GM21447 (cell line): ENCODE data around the gene CERKL.

Source experiments
- ATAC-seq: cut with Tn5 transposase; IDR thresholded peaks from one replicate; pipeline ENCODE4 v1.9.1; 2021; ENCODE audit not compliant: unreplicated experiment

CERKL gene

DNA sequence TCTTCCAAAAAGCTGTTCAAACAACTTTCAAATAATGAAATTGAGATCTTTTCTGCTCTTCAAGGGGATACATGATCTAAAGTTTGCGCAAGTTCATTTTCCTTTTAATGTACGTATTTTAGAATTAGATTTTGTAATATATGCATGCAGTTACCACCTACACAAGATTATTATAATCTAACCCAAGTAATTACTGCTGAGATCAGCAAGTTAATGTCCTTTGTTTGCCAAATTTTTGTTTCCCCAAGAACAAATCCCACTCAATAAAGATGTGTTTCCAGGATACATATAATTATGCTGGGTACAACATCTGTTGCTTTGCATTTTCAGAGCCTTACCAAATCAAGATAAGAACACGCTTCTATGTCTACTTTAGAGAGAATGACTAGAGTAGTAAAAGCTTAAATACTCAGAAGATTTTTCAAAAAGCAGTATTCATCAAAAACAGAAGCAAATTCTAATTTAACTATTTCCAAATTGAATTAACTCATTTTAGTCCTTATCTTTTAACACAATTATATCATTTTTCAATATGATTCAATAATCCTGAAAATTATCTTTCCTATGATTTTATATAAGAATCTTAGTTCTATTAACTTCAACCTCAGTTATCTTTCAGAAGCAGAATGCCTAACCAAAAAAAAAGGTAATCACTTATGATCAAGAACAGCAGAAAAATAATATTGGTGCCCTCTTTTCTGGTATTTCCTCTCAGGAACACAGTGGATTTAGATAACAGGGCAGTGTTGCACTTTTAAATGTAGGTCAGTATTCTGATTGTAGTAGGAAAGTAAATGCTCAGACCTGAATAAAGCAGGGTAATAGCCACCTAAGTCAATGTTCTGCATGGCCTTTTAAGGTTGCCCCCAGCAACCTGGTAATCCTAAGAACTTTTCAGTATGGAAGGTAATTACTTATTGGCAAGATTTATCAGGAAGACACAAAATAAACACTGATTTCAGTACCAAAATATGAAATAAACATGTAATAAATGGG lies 28.0 kb downstream of the CERKL start:
- ATAC-seq = no peak

DNA sequence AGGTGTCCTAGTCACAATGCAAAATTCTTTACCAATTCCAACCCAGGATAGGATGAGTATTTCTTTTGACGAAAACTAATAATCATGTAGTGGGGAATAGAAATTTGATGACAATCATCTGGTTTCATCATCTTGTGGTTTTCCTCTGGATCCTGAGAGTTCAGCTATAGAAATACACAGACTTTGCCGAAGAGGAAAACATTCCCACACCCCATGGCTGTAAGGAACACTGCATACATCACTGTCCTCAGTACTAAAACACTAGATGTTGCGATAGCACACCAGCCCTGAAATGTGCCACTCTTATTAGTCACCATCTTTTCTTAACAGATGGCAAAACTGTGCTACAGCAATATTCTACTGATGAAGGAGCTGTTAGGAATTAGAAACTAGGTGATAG lies 29.4 kb downstream of the CERKL start:
- ATAC-seq = no peak

DNA sequence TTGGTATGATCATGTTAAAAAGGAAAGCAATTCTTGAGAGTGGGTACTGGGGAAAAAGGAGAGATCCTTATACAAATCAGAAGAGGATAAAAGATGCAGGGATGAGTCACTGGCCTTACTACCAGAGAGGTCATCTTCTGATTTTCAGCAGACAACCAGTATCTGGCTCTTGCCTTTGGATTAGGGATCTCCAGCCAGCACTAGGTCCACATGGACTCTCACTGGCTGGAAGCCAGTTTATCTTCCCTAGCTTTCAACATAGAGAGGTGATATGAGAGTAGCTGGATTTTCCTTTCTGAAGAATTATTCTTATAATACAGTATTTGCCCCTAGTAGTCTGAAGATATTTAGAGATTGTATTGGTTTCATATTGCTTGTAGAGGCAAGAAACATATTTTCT lies 30.2 kb downstream of the CERKL start:
- no peak for ATAC-seq

DNA sequence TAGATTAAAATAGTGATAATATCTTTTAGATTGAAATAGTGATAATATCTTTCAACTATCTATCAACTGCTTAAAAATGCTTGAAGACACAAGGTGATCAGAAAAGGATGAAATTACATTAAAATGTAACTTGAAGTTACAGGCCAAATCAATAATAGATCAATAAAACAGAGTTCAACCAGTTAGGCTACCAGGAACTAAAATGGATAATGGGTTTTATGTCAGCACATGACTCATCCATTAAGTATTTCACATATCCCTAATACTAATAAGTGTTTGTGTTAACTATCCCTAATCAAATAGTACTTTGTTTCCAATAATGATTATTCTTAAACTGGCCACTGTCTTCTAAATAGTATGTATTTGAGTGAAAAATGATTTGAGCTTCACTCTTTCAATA lies 33.7 kb downstream of the CERKL start:
- ATAC-seq = no peak

DNA sequence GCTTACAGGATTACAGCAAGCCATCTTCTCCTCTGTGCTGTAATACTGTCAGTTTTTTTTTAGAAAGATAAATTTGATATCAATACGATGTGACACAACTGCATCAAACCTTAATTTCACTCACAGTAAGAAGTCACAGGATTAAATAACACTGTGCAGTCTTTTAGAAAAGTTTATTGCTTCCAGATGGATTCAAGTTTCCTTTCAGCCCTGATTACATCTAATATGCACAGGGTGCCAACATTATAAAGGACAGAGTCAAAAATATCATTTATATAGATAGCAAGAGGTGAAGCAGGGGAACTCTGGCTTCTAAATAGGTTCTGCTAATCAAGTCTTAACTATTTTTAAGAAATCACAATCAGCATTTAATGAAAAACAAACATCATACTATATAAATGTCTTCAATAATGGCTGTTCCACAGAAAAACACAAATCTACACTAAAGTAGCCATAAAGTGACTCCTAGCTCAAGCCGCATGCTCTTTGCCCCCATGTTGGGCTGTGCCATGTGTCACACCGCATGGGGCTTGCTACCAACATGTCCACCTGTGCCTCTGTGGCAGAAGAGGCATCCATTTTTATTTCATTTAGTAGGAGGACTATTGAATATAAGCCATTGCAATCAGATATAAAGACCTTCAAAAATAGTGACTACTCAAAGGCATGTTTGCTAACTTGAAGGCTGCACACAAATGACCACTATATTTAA lies 35.0 kb downstream of the CERKL start:
- no peak for ATAC-seq

DNA sequence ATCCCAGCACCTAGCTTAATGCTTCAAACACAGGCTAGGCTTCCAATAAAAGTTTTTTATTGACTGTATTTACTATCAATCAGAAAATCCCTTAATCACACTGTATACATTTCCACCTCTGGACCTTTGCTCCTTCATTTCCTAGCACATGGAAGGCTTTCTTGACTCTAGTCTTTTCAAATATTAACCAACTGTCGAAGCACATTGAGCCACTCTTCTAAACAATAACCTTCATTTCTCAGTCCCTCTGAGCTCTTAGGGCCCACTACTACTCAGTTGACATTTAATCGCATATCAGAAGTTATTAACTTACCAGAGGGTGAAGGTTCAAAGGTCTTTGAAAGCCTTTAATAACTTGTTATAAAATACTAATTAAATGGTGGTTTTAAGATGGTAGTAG lies 37.4 kb downstream of the CERKL start:
- no peak for ATAC-seq

DNA sequence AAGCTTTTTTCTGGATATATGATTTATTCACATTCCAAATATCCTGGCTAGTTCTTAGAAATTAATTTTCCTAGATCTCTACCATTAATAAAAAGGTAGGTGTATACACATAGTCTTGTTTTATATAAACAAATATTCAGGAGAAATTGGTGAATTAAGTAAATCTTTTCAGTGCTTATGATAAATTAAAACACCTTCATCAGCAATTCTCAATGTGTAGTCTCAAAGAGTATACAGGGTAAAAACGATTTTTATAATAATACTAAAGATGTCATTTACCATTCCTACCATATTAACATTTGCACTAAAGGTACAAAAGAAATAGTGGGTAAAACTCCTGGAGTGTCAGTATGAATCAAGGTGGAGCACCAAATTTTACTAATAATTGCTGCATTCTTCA lies 40.2 kb downstream of the CERKL start:
- ATAC-seq = no peak

DNA sequence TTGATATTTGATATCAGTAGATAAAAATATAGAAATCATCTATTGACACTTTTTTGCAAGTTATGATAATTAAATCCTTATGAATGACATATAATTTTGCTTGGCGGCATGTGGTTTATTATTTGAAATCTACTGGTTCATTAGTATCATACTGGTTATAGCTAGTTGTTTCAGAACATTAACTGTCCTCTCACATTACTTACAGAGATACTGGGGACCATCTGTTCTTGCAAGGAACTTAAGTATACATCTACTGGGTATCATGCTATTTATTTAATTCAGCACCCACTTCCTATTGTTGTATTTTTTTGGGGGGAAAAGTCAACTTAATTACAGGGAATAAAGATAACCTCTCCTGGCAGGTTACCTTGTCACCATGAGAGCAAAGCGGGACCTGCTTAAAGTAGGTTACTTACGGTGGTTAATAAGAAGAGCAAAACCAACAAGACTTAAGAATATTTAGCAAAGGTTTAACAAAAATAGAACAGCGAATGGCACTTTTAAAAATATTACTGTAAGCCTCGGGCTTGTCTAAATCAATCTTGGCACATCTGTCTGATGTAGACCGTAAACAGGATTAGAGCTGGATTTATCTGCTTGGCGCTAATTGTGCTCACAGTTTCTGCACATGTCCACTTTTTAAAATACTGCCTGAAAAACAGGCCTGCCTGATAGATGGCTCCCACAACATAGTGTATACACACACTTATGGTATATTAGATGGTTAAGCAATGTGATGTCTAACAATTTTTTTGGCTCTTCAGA lies 41.8 kb downstream of the CERKL start:
- ATAC-seq = no peak

DNA sequence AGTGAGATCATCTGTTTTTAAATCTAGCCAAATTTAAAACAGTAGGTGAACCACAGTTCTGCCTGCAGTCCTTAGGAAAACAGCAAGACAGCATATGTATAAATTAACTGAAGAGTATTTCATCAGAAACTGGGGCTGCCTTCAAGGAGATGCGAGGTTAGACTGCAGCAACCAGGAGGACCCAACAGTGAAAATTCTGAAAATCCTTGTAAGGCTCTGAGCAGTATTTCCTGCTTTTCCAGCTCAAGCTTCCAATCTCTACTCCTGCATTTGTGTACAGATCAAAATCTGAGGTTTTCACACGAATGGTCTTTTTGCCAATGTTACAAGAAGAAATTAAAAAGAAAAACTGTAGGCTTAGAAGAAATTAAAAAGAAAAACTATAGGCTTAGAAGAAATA lies 43.7 kb downstream of the CERKL start:
- no peak for ATAC-seq

DNA sequence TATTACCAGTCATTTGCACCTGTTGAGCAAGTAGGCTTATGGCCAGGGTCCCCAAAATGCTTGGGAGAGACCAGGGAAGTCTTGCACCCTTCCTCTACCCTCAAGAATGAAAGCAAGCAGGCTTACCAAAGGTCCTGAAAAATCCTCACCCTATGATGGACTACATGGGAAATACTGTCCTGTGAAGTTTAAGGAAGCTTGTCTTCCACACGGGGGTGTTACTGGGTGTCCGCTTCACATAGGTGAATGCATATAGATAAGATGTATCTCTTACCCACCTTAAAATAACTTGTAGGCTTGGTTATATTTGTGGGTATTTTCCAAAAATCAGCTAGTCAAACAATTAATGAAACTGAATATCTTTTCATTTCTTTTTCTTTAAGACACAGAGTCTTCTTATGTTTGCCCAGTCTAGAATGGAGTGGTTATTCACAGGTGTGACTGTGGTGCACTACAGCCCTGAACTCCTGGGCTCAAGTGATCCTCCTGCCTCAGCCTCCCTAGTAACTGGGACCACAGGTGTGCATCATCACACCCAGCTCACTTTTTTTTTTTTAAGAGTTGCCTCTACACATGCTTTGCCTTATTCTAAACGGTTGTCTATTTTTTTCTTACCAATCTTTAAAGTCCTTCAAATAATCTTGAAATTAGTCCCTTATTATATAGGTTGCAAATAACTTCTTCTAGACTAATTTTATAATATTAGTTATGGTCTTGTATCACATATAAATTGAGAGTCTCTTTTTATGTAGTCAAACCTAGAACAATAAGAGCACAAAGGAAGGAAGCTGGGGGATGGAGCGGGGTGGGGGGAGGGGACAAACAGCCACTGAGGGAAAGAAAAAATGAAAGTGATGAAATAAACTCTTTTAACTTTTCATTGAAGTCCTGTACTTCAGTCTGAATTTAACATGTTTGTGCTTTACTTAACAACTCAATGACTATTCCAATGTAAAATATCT lies 49.0 kb downstream of the CERKL start:
- ATAC-seq = no peak

DNA sequence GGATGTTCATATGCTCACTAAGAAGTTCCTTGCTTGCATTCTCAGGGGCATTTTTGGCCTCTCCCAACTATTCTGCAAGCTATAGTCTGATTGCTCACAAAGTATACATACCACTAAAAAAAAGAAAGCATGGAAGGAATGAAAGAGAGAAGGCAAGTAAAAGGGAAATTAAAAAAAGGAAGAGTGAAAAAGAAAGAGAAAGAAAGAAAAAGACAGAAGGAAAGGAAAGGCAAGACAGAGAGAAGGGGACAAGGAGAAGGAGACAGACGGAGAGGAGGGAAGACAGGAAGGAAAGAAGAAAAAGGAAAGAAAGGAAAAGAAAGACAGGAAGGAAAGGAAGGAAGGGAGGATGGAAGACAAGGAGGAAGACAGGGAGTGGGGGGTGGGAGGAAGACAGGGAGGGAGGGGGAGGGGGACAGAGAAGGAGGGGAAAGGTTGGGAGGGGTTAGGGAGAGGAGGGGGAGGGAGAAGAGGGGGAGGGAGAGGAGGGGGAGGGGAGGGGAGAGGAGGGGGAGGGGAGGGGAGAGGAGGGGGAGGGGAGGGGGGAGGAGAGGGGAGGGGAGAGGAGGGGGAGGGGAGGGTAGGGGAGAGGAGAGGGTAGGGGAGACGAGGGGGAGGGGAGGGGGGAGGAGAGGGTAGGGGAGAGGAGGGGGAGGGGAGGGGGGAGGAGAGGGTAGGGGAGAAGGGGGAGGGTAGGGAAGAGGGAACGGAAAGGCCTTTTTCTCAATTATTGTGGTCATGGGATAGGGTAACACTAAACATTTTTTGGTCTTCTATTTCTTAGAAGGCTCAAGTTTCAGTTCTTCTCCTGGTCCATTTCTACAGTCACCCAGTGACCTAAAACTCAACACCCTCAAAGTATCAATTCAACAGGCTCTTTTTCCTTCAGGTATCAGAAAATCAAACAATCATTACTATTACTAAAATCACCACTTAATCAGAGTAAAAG lies 50.7 kb downstream of the CERKL start:
- ATAC-seq = no peak

DNA sequence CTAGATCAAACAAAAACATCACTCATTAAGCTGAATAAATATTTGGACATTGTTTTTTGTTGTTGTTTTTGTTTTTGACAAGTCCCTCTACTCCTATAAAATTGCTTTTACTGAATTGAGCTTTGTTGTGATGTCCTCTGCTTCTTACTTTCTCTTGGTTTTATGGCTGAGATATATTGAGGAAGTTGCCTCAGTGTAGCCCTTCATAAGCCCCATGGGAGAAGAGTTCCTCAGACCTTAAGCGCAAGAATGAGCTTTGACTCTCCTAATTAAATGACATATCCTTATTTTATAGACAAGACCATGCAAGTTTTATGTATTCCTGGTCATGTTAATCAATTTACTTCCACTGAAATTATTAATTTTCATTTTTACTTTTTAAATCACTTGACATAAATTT lies 54.9 kb downstream of the CERKL start:
- ATAC-seq = no peak

DNA sequence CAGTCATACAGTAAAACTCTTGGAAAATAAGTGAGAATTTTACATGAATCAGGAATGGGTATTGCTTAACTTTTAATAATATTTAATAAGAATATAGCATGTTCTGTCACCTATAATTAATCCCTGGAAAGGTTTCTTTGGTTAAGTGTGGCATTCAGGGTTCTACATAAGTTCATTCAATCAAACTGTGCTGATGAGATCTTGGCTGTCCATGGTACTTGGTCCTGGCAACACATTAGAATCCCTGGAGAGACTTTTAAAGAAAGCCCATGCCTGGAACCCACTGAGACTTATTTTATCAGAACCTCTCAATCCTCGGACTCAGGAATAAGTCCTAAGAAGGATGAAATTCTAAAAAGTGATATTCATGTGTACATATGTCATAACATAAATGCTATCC lies 60.3 kb downstream of the CERKL start:
- ATAC-seq = no peak

DNA sequence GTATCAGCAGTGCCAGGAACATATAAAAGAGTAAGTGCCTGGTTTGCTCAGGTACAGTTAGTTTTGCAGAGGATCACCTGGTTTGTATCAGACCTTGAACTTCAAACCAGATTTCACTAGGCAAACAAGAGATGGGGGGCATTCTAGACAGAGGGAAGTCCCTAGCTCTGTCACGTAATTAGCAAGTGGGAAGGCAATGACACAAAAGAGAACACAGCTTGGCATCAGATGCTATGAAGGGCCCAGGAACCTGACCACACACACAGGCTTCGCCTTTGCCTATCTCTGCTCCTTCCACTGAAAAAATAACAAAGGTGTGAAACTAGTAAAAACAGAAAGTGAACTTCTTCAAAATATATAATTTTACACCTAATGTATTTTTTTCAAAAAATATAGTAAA lies 62.6 kb downstream of the CERKL start:
- peak; percentile 63 for ATAC-seq

DNA sequence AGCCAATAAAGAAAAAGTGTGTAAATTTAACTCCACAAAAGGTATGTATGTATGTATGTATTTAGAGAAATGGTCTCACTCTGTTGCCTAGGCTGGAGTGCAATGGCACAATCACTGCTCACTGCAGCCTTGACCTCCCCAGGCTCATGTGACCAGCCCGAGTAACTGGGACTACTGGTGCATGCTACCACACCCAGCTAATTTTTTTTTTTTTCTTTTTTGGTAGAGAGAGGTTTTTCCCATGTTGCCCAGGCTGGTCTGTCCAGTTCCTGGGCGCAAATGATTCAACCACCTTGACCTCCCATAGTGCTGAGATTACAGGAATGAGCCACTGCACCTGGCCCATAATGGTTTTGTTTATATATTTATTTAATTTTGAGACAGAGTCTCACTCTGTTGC lies 67.1 kb downstream of the CERKL start:
- ATAC-seq = no peak

DNA sequence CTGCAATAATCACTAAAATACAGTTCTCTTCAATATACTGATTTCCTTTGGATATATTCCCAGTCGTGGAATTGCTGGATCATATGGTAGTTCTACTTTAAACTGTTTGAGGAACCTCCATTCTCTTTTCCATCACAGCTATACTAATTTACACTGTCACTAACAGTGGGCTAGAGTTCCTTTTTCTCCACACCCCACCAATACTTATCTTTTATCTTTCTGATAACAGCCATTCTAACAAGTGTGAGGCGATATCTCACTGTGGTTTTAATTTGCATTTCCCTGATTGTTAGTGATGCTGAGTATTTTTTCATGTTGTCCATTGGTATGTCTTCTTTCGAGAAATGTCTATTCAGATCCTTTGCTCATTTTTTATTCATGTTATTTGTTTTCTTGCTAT lies 68.4 kb downstream of the CERKL start:
- ATAC-seq = no peak

DNA sequence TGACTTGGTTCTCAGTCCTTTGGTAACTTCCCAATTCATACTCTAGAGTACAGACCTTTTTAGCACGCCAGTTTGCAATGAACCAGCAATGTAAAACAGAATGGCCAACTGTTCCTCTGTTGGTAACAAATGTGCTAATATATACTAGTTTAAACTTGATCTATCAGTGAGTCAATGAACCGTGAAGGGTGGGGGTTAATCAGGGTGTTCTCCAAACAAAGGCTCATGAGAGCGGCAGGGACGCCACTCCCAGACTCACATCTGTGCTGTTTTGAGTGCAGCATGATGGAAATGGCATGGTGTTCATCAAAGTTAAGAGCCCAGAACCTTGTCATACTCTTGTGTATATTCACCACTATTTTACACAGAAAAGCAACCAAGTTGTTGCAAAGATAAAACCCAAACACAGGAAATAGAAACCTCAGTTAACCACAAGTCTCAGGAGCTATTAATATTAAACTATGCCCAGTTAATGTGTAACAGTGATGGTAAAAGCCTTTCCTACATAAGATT lies 70.3 kb downstream of the CERKL start:
- ATAC-seq = peak; percentile 92

DNA sequence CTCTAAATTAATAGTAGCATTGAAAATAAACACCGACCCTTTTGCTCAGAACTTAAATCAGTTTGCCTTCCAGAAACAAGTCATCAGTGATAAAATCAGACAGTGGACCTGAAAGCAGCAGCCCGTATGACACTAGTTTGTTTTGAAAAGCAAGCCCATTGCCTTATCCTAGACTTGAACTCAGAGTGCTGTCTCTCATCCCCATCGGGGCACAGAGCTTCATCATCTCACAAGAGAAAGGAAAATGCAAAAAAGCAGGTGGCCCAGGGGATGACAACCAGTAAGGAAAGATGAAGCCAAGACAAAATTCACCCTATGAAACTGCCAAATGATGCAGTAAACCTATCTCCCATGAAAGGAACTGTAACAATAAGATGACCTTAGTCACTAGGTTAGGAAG lies 71.2 kb downstream of the CERKL start:
- ATAC-seq = no peak

DNA sequence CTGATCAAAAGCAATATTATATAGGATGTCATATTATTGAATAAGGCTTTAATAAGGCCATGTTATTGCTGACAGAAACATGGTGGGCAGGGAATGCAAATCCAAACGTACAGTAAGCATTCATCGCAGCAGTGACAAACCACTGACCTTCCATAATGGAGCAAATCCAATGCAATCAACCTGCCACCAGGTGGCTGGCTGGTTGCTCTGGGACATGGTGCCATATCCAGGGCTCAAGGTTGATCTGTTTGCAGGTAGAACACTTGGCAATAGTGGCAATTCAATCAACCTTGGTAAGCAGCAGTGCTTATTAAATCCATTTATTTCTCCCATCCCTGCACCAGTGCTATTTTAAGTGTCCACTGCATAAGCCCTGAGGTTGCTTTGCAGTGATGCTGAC lies 75.4 kb downstream of the CERKL start:
- no peak for ATAC-seq
